Trophoblast cell (in vitro differentiated cells and primary cell): ENCODE data around the gene RAB27B.

Experiments
- DNase-seq, 2 donors: peaks; one replicate each; pipeline ENCODE4 v3.0.0-alpha.2; 2016
- H2AFZ ChIP-seq: 2 replicates; pipeline ENCODE4 v1.6.1; 2013; ENCODE audit warnings: low read length, moderate library complexity, mild to moderate bottlenecking; ENCODE audit not compliant: insufficient read depth, poor library complexity
- H2AK5ac ChIP-seq: 2 replicates; pipeline ENCODE4 v1.6.1; 2013; ENCODE audit warnings: mild to moderate bottlenecking, low read length
- H2BK120ac ChIP-seq: 2 replicates; pipeline ENCODE4 v1.6.1; 2013; ENCODE audit warnings: low read length, mild to moderate bottlenecking, moderate library complexity; ENCODE audit not compliant: insufficient read depth, poor library complexity
- H2BK12ac ChIP-seq: 2 replicates; pipeline ENCODE4 v1.6.1; 2013; ENCODE audit warnings: mild to moderate bottlenecking, low read length, moderate library complexity
- H2BK5ac ChIP-seq: 2 replicates; pipeline ENCODE4 v1.6.1; 2013; ENCODE audit warnings: low read length, low read depth, moderate library complexity, mild to moderate bottlenecking; ENCODE audit not compliant: poor library complexity
- H3K14ac ChIP-seq: 2 replicates; pipeline ENCODE4 v1.6.1; 2013; ENCODE audit warnings: mild to moderate bottlenecking, low read length
- H3K18ac ChIP-seq: 2 replicates; pipeline ENCODE4 v1.6.1; 2013; ENCODE audit warnings: mild to moderate bottlenecking, low read length
- H3K23ac ChIP-seq: 2 replicates; pipeline ENCODE4 v1.6.1; 2013; ENCODE audit warnings: low read length
- H3K27ac ChIP-seq: 2 replicates; pipeline ENCODE4 v1.5.1; 2013; ENCODE audit warnings: low read depth, mild to moderate bottlenecking, inconsistent platforms, low read length, moderate library complexity
- H3K27me3 ChIP-seq: 2 replicates; pipeline ENCODE4 v1.6.1; 2013; ENCODE audit warnings: inconsistent platforms, mild to moderate bottlenecking, low read length, moderate library complexity; ENCODE audit not compliant: insufficient read depth
- H3K36me3 ChIP-seq, 2 experiments: 1 replicate in 1 of 2; 2 replicates in 1 of 2; pipeline ENCODE4 v1.6.1; 2013; ENCODE audit warnings: low read length in 2 of 2, mild to moderate bottlenecking in 2 of 2, moderate library complexity in 1 of 2; ENCODE audit not compliant: insufficient read depth in 2 of 2, control insufficient read depth in 1 of 2
- H3K4ac ChIP-seq: 2 replicates; pipeline ENCODE4 v1.6.1; 2013; ENCODE audit warnings: low read depth, mild to moderate bottlenecking, low read length, moderate library complexity
- H3K4me1 ChIP-seq, 2 experiments: 1 replicate in 1 of 2; 2 replicates in 1 of 2; pipeline ENCODE4 v1.6.1; 2013; ENCODE audit warnings: low read length in 2 of 2, mild to moderate bottlenecking in 2 of 2, moderate library complexity in 1 of 2; ENCODE audit not compliant: insufficient read depth in 2 of 2, control insufficient read depth in 1 of 2
- H3K4me2 ChIP-seq: 2 replicates; pipeline ENCODE4 v1.6.1; 2013; ENCODE audit warnings: inconsistent platforms, mild to moderate bottlenecking, low read length, moderate library complexity
- H3K4me3 ChIP-seq: 2 replicates; pipeline ENCODE4 v1.5.1; 2013; ENCODE audit warnings: mild to moderate bottlenecking, low read depth, low read length, inconsistent platforms
- H3K79me1 ChIP-seq: one replicate; pipeline ENCODE4 v1.6.1; 2013; ENCODE audit warnings: low read length
- H3K79me2 ChIP-seq: 2 replicates; pipeline ENCODE4 v1.6.1; 2013; ENCODE audit warnings: low read length, mild to moderate bottlenecking; ENCODE audit not compliant: control insufficient read depth, insufficient read depth, poor library complexity
- H3K9ac ChIP-seq: 2 replicates; pipeline ENCODE4 v1.6.1; 2013; ENCODE audit warnings: mild to moderate bottlenecking, low read length
- H3K9me3 ChIP-seq: 2 replicates; pipeline ENCODE4 v1.6.1; 2013; ENCODE audit warnings: low read depth, mild to moderate bottlenecking, control low read depth, inconsistent platforms, low read length; ENCODE audit not compliant: insufficient read depth
- H4K12ac ChIP-seq: 2 replicates; pipeline ENCODE4 v1.6.1; 2013; ENCODE audit warnings: low read depth, mild to moderate bottlenecking, low read length, moderate library complexity
- H4K8ac ChIP-seq: 2 replicates; pipeline ENCODE4 v1.6.1; 2013; ENCODE audit warnings: low read depth, mild to moderate bottlenecking, low read length, moderate library complexity
- H4K91ac ChIP-seq: one replicate; pipeline ENCODE4 v1.6.1; 2013; ENCODE audit warnings: low read depth, mild to moderate bottlenecking, low read length, moderate library complexity
- WGBS: extraction: QIAGEN DNeasy Blood & Tissue Kit; methylation state at CpG from one replicate; pipeline ENCODE4 v1.1.7; 2013; ENCODE audit warnings: missing lambda C conversion rate; ENCODE audit not compliant: insufficient read length, insufficient coverage; ENCODE audit errors: extremely low coverage; 5-methylcytosine and 5-hydroxymethylcytosine counted together

RAB27B gene

DNA sequence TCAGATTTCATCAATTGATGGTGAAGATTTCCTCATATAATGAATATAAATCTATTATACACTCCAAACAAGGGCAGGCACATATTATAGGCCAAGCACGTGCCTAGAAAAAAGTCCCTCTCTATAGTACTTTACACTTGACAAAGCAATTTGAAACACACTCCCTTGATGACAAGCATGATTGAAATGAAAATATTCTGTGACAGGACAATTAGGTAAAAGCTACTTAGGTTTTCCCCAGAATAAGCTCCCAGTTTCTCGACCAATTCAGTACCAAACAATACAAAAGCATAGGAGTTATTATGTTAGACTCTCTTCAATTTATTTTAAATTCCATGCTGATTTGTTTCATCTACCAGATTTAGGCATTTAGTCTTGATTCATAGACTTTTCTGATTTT is 83.3 kb downstream of the RAB27B start:
- Histone ChIP-seq H3K23ac (no peak overlapping the region), H3K79me2 (no peaks in the 10 kb centered on the region), H3K79me1 (peaks cover 3% of the 10 kb centered on the region), H2BK12ac (no peak overlapping the region), H2BK5ac (no peak overlapping the region), H3K9me3 (peaks cover 6% of the 10 kb centered on the region), H4K12ac (no peak overlapping the region), H3K9ac (no peak overlapping the region), H2AK5ac (no peak overlapping the region), H3K27me3 (no peaks in the 10 kb centered on the region), H3K4ac (no peak overlapping the region), H3K18ac (no peak overlapping the region), H3K4me1 (peaks cover 8 to 9% of the 10 kb centered on the region in 2 experiments), H3K14ac (no peak overlapping the region), H2AFZ (no peak overlapping the region), H3K27ac (no peak overlapping the region), H2BK120ac (no peak overlapping the region), H4K91ac (no peak overlapping the region), H3K4me2 (no peak overlapping the region), H3K36me3 (no peaks in the 10 kb centered on the region), H3K4me3 (no peak overlapping the region), H4K8ac (no peak overlapping the region)
- DNase-seq, result no peak
- no CpG with 5 or more reads among the region's 2 CpGs for WGBS

DNA sequence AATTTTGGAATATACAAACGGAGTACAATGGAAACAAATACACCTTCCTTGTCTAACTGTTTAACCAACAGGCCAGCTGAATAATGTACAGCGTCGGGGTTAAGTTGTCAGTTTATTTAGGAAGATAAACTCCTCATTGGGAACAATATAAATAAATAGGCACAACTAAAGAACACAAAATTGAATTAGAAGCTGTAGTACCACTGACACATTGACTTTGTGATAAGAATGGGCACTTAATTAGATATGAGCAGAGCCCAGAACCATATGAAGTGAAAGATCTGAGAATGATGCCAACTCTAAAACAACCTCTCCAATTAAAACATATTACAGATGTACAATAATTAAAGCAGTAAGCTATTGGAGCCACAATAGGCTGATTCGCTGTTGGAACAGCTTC is 86.5 kb downstream of the RAB27B start:
- Histone ChIP-seq H3K14ac (no peak overlapping the region), H3K4ac (no peak overlapping the region), H3K9me3 (peaks cover 6% of the 10 kb centered on the region), H3K36me3 (no peaks in the 10 kb centered on the region), H3K79me2 (no peaks in the 10 kb centered on the region), H3K4me1 (no peaks in the 10 kb centered on the region), H3K9ac (no peak overlapping the region), H3K4me2 (no peak overlapping the region), H4K8ac (no peak overlapping the region), H3K27ac (no peak overlapping the region), H2AK5ac (no peak overlapping the region), H3K4me3 (no peak overlapping the region), H2BK5ac (no peak overlapping the region), H2BK12ac (no peak overlapping the region), H4K91ac (no peak overlapping the region), H2BK120ac (no peak overlapping the region), H3K23ac (no peak overlapping the region), H3K27me3 (no peaks in the 10 kb centered on the region), H3K79me1 (no peaks in the 10 kb centered on the region), H4K12ac (no peak overlapping the region), H3K18ac (no peak overlapping the region), H2AFZ (no peak overlapping the region)
- WGBS, result no CpG with 5 or more reads among the region's 4 CpGs
- no peak for DNase-seq

DNA sequence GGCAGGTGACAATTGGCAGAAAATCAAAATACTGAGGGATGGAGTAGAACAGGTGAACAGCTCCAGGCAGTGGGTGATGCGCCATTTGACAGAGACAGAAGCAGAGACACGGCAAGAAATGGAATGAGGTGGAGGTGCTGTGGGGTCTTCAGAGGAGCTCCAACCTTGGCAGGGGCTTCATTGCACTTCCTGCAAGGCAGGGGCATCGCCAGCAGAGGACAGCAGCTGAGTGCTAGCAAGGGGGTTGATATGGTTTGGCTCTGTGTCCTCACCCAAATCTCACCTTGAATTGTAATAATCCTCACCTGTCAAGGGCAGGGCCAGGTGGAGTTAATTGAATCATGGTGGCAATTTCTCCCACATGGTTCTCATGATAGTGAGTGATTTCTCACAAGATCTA is 88.2 kb downstream of the RAB27B start:
- H3K4me3 ChIP-seq, result no peak overlapping the region
- no peak overlapping the region for H4K91ac ChIP-seq
- no peak overlapping the region for H3K4me2 ChIP-seq
- H2AK5ac ChIP-seq, result no peak overlapping the region
- no peak overlapping the region for H2BK12ac ChIP-seq
- H3K4me1 ChIP-seq, result no peaks in the 10 kb centered on the region
- H2BK5ac ChIP-seq, result no peak overlapping the region
- H2AFZ ChIP-seq, result no peak overlapping the region
- WGBS, result no CpG with 5 or more reads among the region's 3 CpGs
- H2BK120ac ChIP-seq, result no peak overlapping the region
- H4K12ac ChIP-seq, result no peak overlapping the region
- H3K36me3 ChIP-seq, result no peaks in the 10 kb centered on the region
- no peak overlapping the region for H3K23ac ChIP-seq
- no peak for DNase-seq
- H3K14ac ChIP-seq, result no peak overlapping the region
- no peak overlapping the region for H3K4ac ChIP-seq
- no peaks in the 10 kb centered on the region for H3K79me2 ChIP-seq
- H3K27me3 ChIP-seq, result no peaks in the 10 kb centered on the region
- H3K27ac ChIP-seq, result no peak overlapping the region
- no peak overlapping the region for H3K18ac ChIP-seq
- no peaks in the 10 kb centered on the region for H3K9me3 ChIP-seq
- no peak overlapping the region for H4K8ac ChIP-seq
- H3K9ac ChIP-seq, result no peak overlapping the region
- no peaks in the 10 kb centered on the region for H3K79me1 ChIP-seq

DNA sequence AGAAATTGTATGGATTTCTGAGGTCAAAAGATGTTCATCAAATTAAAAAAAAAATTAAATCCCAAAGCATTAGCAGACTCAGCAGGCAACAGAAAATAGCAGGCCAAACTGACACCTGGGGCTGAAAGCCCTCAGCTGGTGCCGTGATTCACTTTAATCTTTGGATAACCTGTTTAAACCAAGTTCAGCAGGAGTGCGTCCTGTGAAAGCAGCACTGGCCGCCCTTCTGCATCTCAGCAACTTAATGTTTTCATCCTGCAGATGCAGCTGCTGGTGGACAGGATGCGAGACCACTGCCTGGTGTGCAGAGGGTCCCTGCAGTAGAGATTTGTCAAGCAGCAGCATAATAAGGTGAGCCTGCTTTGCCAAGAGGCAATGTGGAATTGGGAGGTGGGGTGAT is 89.8 kb downstream of the RAB27B start:
- Histone ChIP-seq H3K79me2 (no peaks in the 10 kb centered on the region), H2BK12ac (no peak overlapping the region), H3K27me3 (no peaks in the 10 kb centered on the region), H2BK5ac (no peak overlapping the region), H3K23ac (no peak overlapping the region), H3K9me3 (no peaks in the 10 kb centered on the region), H3K79me1 (no peaks in the 10 kb centered on the region), H3K36me3 (no peaks in the 10 kb centered on the region), H4K91ac (no peak overlapping the region), H3K18ac (no peak overlapping the region), H3K4me1 (no peaks in the 10 kb centered on the region), H2AK5ac (no peak overlapping the region), H3K4me2 (no peak overlapping the region), H3K4me3 (no peak overlapping the region), H3K14ac (no peak overlapping the region), H2AFZ (no peak overlapping the region), H4K12ac (no peak overlapping the region), H4K8ac (no peak overlapping the region), H2BK120ac (no peak overlapping the region), H3K9ac (no peak overlapping the region), H3K4ac (no peak overlapping the region), H3K27ac (no peak overlapping the region)
- no CpG with 5 or more reads among the region's 4 CpGs for WGBS
- no peak for DNase-seq
